Fibroblast of skin of right quadriceps (primary cell): ENCODE results near the gene MCC.

Source experiments
- DNase-seq: peaks from one replicate; pipeline ENCODE4 v3.0.0-alpha.2; 2013

The MCC gene

GRCh38 chr5:113128082-113128481 lies 360.2 kb downstream of the MCC start:
- DNase-seq, result no peak

- DNase-seq, result no peak
Measured at GRCh38 chr5:113127021-113127420, 361.2 kb downstream of the MCC start.

DNA sequence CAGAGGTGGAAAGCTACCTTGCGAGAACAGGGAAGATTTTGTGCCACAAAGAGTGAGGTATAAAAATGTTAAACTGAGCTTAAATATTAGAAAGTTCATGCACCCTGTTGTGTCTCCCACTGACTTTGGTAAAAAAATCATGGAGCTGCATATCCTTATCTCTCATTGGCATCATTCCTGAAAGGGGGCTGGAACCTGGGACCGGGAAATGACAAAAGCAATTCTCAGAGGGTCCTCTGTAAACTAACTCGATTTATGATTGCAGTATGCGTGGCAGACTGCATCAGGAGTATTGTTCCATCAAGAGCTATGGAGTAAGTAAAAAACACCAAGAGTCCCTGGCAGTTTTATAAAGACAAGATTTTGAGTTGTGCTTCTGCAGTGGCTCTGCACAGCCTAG lies 362.9 kb downstream of the MCC start:
- DNase-seq, result peak; percentile 6

- no peak for DNase-seq
Measured at GRCh38 chr5:113124914-113125313, 363.3 kb downstream of the MCC start.

- no peak for DNase-seq
Measured at GRCh38 chr5:113124265-113124664, 364.0 kb downstream of the MCC start.

DNA sequence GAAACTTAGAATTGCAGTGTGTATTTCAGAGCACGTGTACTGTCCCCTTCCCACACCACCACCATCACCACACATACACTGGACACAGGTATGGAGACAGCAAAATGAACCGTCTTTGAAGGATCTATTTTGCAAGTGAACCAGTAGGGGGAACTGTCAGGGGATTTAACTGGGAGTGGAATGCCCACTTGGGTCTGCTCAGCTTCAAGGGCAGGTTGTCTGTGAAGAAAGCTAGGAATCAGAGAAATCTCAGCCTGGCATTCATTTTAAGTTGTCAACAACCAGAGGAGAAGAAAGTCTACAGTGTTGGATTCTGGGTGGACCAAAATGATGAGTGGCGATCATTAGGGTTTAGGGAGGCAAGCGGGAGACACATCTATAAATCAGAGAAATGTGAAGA lies 364.6 kb downstream of the MCC start:
- DNase-seq, result no peak

- DNase-seq, result peak; percentile 95
Measured at GRCh38 chr5:113122053-113122452, 366.2 kb downstream of the MCC start.

DNA sequence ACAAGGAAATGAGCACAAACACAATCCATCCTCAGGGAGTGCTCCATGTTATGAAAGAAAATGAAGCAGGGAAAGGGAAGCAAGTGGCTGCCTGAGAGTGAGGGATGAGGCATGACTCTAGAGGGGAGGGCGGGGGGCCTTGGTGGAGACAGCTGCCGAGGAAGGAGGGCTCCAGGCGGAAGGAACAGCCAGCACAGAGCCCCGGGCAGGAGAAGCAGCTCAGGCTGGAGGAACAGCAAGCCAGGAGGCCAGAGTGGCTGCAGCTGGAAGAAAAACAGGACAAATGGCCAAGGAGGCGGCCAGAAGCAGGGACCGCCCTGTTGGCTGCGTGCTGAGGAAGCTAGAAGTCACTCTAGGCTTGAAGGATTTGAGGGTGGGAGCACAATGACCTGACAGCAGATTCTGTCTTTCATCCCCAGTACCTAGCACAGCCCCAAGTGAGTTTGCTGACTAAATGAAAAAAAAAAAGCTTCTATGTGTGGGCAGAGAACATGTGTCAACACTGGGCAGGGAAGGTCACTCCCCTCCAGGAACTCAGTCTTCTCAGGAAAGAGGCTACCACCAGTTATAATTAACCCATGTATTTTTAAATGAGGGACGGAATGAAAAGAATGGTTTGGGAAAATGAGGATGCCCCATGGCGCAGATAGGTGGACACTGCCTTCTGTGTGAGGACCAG lies 368.9 kb downstream of the MCC start:
- DNase-seq, result no peak

GRCh38 chr5:113118765-113119164 lies 369.5 kb downstream of the MCC start:
- no peak for DNase-seq

DNA sequence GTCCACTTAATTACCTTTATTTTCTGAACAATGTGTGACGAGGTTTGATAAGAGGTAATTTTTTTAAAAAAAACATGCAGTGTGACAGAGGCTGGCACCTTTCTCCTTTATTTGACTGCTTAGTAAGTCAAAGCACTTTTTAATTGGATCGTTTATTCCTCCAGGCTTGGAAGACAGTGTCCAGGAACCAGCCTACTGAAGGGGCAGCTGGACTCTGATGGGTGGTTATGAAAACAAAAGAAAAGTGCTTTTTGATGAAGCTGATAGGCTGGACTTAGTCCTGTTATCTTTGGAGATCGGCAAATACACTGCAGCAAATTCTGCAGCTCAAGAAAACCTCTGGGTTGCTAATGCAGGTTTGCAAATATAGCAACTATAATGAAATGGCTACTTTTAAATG lies 370.0 kb downstream of the MCC start:
- DNase-seq, result no peak

DNA sequence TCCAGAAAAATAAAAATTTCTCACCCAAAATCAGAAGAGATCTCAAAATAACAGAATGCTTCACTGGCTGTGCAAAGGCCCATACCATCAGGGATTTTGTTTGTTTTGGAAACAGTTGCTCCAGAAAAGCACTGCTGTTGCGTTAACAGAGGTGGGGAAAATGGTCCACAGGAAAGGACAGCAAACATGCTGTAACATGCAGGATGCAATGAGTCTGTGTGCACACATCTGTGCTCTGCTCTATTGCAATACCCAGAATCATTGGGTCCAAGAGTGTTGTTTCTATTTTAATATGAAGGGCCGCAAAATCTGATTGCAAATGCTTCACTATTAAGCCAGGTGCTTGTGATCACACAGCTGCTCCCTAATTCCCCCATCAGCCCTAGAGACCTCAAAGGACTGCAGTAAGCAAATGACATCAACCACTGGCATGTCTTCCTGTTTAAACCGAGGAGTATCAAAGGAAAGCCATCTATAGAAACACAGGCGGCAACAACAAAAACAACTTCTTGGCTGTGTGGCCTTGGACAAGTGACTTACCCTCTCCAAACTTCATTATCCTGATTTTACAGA lies 370.6 kb downstream of the MCC start:
- no peak for DNase-seq

DNA sequence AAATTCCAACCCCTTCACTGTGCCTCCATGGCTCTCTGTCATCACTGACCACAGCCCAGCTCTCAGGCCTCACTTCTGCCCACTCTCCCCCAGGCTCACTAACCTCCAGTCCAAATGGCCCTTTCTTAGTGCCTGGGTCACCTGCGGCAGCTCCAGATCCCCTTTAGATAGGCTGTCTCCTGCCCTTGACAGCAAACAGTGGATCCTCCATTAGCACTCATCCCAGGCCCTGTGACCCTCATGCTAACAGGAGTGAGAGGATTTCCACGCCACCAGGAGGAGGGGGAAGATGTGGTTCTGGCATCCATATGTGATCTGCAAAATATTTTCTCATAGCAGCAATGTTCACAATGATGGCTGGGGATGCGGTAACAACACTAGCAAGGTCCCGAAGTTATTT lies 372.3 kb downstream of the MCC start:
- no peak for DNase-seq

DNA sequence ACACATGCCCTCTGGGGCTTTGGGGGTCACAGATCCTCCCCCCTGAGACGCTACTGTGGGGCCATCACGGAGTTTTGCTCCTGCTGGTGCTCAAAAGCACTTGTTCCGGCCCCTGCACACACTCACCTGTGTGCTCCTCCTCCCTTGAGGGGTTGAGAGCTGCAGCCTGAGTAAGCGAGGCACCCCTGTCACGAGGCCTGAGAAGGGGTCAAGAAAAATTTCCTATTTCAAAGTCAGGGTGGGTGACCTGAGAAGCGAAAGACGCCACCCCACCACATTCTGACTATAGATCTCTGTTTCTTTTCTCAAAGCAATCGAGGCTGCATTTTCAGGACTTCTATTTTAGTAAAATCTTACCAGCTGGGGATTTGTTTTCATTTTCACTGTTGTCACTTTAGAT lies 373.2 kb downstream of the MCC start:
- DNase-seq, result no peak

DNA sequence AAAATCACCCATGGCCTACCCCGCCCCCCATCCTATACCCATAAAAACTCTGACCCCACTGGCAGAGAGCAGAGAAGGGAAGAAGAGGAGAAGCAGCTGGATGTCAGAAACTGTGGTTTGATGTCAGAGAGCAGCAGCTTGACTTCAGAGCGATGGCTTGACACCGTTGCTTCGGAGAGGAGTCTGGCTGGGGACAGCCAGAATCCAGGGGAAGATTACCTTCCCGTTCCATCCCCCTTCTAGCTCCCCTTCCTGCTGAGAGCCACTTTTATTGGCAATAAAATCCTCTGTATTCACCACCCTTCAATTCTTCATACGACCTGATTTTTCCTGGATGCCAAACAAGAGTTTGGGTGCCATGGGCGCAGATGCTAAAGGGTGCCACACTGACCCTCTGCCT lies 373.7 kb downstream of the MCC start:
- DNase-seq, result no peak

DNA sequence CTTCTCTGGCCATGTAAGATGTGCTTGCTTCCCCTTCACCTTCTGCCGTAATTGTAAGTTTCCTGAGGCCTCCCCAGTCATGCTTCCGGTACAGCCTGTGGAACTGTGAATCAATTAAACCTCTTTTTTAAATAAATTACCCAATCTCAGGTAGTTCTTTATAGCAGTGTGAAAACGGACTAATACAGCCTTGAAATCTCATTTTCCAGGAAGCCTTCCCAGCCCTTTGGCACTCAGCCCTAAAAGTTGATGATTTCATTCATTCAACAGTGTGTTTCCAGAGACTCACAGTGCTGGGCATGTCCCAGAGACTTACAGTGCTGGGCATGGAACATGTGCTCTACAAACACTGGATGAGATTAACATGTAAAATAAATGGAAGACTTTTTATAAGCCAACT lies 375.8 kb downstream of the MCC start:
- DNase-seq, result peak; percentile 55

- no peak for DNase-seq
Measured at GRCh38 chr5:113110117-113110516, 378.1 kb downstream of the MCC start.

- no peak for DNase-seq
Measured at GRCh38 chr5:113109344-113109743, 378.9 kb downstream of the MCC start.

GRCh38 chr5:113108485-113108884 lies 379.8 kb downstream of the MCC start:
- DNase-seq, result no peak

DNA sequence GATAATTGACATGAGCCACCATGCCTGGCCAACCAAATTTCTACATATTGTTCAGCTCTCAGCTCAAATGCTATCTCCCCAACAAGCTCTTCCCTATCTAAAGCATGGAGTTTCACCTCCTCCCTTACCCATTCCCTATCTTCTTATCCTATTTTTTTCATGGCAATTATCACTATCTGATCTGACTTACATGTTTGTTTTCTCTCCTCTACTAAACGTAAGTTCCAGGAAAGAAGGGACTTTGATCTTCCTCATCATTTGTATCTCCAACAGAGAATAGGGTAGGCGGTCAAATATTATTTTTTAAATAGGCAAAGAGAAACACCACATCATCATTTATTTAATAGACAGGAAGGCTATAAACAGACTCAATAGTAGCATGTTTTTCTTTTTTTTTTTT lies 381.4 kb downstream of the MCC start:
- no peak for DNase-seq

DNA sequence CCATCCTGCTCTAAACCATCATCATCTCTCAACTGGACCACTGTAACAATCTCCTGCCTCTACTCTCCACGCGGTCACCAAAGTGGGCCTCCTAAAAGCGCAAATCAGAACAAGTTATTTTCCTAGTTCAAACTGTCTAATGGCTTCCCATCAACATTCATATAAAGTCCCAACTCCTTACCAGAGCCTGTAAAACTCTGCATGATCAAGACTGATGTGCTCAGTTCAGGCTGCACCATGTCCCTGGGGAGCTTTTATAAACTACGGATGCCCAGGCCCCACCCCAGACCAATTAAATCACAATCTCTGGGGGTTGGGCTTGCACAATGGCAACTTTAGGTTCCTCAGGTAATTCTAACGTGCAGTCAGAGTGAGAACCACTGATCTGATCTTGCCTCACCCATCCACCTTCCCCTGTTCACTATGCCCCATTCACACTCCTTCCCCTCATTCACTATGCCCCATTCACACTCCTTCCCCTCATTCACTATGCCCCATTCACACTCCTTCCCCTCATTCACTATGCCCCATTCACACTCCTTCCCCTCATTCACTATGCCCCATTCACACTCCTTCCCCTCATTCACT lies 382.5 kb downstream of the MCC start:
- no peak for DNase-seq

- peak; percentile 5 for DNase-seq
Measured at GRCh38 chr5:113103330-113103729, 384.9 kb downstream of the MCC start.

DNA sequence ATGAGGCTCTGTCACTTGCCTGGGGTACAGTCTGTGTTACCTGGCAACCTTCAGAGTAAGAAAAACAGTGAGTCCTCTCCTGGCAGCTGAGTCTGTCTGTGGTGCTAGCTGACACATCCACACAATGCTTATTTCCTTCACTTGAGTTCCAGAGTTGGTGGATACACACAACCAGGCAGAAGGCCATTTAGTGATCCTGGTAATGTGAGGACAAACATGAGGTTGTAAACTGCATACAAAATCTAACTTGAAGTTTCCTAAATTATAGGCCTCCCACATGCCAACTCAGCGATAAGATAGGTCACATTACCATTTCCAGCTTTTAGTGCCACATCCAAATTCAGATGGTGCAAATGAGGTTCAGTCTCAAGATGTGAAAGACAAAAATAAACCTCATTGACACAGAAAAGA lies 386.1 kb downstream of the MCC start:
- no peak for DNase-seq

DNA sequence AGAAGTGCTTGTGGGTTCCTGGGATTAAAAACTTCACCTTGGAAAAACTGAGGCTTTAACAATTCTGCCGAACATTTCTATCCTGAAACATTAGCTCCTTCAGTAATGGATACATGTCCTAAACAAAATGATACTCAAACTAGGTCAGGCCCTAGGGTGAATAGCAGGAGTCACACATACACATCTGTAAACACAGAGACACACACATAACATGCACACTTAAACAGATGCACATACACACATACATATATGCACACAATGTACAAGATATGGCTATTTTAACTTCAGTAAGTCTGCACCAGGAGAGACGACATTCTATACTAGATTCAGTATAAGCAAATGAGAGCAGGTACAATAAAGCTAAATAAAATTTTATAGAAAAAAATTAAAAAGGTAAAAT lies 387.3 kb downstream of the MCC start:
- no peak for DNase-seq

DNA sequence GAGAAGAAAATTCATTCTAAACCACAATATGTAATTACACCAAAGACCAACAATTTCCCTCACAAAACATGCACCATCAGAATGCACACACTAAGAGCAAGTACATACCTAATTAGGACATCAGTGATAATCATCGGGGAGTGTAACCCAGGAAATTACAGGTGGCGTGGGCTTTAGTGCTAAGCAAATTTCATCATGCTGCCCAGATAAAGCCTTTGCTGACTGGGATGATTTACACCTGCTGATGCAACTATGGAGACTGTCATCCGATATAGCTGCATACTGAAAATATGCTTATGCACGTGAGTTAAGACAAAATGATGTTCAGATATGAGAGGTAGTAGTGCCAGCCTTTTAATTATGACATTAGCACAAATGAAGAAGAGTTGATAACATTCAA lies 388.4 kb downstream of the MCC start:
- DNase-seq, result no peak

DNA sequence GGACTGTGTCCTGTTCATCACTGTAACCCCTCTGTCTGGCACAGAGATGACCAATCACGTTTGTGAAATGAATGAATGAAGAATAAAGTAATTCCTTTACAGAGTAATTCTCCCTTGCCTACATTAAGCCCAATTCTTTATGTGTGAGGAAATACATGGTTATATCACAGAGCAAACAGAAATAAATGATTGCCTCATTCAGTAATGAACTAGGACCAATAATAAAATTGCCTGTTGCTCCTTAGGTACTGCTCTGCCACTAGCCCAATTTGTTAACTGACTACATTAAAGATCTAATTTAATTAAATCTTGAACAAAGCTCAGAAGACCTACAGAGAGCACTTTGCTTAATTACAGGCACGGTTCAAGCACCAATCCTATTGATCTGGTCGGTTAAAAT lies 389.9 kb downstream of the MCC start:
- no peak for DNase-seq
